ENCODE results near the gene IL17F.

The IL17F gene

DNA sequence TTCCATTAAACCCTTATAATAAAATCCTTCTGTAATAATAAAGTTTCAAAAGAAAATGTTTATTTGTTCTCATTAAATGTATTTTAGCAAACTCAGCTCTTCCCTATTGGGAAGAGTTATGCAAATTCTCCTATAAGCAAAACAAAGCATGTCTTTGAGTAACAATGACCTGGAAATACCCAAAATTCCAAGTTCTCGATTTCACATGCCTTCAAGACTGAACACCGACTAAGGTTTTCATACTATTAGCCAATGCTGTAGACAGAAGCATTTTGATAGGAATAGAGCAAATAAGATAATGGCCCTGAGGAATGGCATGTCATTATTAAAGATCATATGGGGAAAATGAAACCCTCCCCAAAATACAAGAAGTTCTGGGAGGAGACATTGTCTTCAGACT, 54.3 kb downstream of the IL17F start:
- no peak for DNase-seq (ENCODE audit: low spot score)

DNA sequence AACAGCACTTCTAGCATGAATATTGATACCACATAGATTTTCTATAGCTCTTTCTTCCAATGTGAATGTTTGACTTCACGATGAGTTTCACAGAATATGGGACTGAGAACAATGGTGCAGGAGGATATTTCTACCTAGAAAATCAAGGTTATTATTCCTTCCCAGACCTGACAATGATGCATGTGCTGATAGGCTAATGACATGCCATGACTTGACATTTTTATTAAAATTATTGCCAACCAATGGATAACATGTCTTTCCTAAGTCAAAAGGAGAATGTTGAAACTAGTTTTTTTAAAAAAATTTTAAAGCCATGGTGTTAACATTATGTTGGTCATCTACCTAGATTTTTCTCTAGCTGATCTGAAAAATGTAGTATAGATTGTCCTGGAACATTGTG, 57.2 kb downstream of the IL17F start:
- DNase-seq (ENCODE audit: low spot score): no peak

All from pons (tissue), 1 donor.